GM18868 (cell line): Measurements from ENCODE around the gene ZNF677.
"Not testable (repeated sequence)": the region's sequence is repeated elsewhere in the genome, so short reads cannot be mapped to it uniquely, and the experiment has no call there.

Experiments
- ATAC-seq: cut with Tn5 transposase; IDR thresholded peaks from one replicate; pipeline ENCODE4 v1.9.1; 2021; ENCODE audit warnings: mild to moderate bottlenecking, moderate library complexity; ENCODE audit not compliant: unreplicated experiment

The ZNF677 gene

DNA sequence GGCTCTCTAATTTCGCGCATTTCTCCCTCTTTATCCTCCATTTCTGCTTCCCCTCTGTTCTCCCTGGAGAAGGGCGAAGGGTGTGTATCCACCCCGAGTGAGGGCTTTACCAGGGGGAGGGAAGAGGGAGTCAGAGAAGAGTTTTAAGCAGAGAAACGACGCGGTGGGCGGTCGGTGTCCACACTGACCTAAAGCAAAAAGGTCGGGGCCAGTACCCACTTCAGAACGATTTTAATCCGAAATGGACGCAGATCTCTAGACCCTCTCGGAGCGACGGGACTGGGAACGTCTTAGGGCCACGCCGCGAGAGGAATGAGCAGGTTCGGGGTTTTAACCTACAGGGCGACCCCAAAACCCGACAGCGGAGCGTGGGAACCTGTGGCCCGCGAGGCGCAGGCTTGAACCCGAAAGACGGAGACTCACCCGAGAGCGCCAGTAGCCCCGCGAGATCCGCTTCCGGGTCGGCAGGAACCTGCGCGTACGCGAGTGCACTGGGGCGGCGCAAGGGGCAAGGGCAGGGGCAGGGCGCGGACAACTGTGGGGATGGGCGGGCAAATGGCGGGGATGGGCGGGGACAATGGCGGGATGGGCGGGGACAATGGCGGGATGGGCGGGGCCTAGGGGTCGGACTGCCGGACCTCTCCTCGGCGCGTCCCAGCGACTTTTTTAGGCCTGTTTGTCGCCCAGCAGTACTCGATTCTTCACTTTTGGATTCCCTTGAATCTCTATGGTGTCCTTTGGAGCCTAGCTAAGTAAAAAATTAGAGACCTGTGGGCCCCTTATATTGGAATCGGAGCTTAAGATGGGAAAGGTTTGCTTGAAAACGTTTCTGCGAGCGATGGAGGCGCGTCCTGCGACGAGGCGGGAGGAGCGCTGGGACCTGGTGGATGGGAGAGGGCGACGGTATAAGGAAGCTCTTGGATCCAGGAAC, at the start of gene ZNF677:
Gene ZNF677, minus strand, starts transcription at position 463 of the 931 bp plus-strand sequence. CDS start 3,323 bp downstream, outside the sequence.
- no peak for ATAC-seq

DNA sequence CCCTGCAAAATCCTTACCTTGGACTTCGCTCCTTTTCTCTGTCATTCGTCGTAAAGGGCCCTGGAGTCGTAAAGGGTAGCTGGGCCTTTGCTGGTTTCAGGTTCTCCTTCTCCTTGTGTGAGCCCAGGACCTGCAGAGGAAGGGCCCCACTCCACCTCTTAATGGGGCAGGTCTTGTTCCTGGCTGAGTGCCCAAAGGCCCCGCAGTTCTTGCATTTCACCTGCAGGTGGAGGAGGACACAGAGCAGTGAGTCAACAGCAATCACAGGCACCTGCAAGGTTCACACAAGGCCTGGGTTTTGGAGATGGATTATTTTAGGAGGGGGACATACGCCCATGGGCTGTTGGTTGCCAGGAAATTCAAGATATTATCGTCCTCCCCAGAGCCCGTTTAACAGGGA, 46.7 kb upstream of the ZNF677 start:
- not testable (repeated sequence) for ATAC-seq

DNA sequence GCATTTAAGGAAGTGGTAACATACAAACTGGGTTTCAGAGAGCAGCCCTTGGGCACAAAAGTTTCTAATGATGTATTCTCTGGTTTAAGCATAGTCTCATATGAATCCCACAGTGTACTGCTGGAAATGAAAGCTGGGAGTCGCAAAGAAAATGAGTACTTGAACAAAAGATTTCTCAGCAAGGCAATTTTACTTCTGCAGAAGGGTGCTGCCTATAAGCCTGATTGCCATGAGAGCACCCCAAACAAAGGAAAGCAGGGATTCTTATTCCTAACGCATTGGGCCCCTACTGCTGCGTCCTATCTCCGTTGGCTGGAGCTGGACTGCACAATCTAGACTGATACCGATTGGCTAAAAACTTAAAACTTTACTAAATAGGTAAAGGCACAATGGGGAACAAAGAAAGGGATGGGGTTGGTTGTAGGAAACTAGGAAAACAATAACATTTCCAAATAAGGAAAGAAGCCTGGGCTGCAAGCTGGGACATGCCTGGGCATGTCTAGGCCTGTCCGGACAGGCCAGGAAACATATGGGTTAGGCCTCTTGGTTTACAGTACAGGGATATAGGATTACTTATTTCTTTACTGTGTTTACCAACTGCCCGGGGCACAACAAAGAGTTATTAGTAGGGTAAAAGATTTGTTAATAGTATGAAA, 40.2 kb upstream of the ZNF677 start:
- ATAC-seq, result no peak

DNA sequence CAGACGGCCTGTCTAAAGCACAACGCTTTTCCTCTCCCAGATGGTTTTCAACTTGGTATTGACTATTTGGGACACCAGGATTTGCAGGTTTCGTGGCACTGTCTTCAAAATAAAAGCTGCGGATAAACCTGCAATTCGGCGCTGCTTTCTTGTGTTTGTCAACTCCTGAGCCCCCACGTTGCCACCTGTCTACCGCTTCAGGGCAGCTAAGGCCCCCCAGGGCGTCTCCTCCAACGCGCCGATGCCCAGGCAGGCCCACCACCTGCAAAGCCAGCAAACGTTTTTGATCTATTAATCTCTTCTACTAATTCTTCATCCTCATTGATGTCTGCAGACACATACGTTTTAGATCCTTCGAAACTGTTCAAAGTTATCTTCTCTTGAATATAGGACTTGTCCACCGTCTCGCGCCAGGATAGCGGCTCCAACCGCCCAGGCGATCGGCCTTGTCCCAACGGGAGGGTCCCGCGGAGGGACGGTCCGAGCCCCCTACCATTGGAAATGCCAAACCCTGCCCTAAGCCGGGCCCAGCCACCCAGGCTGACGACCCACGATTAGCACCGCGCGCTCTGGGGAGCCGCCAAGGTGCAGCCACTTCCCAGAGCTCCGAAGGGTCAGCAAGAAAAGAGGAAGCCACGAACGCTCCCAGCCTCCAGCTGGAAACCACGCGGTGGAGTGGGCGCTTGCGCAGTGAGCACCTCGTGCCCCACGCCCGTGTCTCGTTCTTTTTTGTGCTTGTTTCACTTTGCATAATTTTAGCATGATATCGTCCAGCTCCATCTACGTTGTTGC, 36.3 kb upstream of the ZNF677 start:
- ATAC-seq, result no peak

DNA sequence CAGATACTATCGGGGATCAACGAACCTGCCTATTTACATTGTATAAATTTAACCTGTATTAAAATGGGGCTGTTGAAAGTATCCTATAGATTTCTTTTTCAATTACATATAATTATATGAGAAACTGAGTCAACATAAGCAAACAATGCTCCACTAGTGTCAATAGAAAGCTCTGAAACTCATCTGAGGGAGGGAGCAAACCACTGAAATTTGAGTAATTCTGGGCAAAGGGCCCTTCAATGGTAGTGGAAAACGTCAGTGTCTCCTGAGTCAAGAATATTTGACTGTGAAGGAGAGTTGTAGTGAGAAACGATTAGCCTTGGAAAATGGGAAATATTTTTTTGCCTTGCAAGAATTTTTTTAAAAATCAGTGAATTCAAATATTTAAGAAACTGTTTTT, 30.4 kb upstream of the ZNF677 start:
- ATAC-seq, result no peak

DNA sequence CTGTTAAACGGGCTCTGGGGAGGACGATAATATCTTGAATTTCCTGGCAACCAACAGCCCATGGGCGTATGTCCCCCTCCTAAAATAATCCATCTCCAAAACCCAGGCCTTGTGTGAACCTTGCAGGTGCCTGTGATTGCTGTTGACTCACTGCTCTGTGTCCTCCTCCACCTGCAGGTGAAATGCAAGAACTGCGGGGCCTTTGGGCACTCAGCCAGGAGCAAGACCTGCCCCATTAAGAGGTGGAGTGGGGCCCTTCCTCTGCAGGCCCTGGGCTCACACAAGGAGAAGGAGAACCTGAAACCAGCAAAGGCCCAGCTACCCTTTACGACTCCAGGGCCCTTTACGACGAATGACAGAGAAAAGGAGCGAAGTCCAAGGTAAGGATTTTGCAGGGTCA, 27.3 kb upstream of the ZNF677 start:
- ATAC-seq, result not testable (repeated sequence)

DNA sequence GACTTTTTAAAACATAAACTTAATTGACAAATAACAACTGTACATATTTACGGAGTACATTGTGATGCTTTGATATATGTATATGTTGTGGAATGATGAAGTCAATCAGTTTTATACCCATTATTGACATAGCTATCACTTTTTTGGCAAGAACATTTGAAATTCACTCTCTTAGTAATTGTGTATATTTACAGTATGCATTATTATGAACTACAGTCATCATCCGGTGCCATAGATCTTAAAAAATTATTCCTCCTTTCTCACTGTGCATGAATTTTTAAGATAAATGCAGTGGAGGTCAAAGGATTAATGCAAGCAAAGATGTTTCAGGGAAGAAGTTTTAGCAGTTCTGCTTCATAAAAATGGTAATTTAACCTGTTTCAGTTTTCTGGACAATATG, 20.8 kb upstream of the ZNF677 start:
- no peak for ATAC-seq

DNA sequence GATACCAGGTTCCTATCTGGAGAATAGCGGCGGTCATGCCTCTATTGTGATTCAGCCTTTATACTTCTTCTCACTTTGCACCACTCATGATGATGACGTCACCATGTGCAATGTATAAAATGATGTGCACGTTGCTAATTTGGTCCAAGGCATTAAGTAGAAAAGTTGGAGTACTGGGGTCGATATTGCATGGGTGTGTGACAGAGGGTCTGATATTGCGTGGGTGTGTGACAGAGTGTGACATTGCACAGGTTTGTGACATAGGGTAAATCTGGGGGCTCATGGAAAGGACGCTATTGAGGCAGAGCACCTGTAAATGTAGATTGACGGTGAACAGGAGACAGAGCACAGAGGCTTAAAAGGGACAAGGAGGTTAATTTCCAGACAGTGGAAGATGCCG, 17.4 kb upstream of the ZNF677 start:
- ATAC-seq, result no peak

DNA sequence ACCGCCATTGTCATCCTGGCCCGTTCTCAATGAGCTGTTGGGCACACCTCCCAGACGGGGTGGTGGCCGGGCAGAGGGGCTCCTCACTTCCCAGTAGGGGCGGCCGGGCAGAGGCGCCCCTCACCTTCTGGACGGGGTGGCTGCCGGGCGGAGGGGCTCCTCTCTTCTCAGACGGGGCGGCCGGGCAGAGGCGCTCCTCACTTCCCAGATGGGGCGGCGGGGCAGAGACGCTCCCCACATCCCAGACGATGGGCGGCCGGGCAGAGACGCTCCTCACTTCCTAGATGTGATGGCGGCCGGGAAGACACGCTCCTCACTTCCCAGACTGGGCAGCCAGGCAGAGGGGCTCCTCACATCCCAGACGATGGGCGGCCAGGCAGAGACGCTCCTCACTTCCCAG, 15.2 kb upstream of the ZNF677 start:
- ATAC-seq, result not testable (repeated sequence)

DNA sequence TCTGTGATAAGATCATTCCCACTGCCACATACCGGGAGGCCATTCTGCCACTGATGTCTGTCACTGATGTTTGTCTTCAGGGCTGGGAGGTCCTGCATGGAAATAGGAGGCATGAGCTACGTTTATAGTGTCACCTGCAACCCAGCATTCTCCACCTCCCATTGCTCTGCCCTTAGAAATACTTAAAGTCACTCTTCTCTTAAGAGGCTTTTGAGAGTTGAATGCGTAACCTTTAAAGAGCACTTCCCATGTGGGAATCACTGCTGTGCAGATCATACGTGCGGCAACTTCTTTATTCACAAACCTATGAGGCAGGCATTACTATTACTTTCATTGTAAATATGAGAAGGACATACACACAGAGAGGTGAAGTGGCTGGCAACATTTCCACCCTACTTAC, 12.9 kb upstream of the ZNF677 start, which contains the start of gene VN1R4:
Gene VN1R4, minus strand, starts transcription at position 101 of the 400 bp plus-strand sequence. Its CDS starts 58 bp downstream, at position 43.
- not testable (repeated sequence) for ATAC-seq

DNA sequence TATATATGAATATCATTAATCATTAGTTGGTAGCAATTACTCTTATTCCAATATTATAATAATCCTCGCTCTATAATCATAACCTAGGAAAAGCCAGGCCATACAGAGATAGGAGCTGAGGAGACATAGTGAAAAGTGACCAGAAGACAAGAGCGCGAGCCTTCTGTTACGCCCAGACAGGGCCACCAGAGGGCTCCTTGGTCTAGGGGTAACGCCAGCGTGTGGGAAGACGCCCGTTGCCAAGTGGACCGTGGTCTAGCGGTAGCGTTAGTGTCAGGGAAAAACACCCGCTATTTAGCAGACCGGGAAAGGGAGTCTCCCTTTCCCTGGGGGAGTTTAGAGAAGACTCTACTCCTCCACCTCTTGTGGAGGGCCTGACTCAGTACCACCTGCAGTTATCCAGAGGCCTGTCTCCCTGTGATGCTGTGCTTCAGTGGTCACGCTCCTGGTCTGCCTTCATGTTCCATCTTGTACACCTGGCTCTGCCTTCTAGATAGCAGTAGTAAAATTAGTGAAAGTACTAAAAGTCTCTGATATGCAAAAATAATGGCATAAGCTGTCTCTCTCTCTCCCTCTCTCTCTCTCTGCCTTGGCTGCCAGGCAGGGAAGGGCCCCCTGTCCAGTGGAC, 3.2 kb upstream of the ZNF677 start, which contains the start of gene VN1R2:
Gene VN1R2, plus strand, starts transcription at position 578 of the 628 bp plus-strand sequence. CDS start 84 bp downstream, outside the sequence.
- not testable (repeated sequence) for ATAC-seq

DNA sequence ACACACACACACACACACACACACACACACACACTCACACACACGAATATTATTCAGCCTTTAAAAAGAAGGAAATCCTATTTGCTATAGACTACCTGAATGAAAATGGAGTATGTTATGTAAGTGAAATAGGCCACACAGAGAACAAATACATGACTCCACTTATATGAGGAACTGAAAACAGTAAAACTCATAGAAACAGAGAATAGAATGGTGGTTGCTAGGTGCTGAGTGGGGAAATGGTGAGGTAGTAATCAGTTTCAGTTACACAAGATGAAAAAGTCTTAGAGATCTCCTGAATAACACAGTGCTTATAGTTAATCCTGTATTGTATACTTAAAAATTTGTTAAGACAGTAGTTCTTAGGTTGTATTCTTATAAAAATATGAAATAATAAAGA, 8.2 kb downstream of the ZNF677 start:
- no peak for ATAC-seq

DNA sequence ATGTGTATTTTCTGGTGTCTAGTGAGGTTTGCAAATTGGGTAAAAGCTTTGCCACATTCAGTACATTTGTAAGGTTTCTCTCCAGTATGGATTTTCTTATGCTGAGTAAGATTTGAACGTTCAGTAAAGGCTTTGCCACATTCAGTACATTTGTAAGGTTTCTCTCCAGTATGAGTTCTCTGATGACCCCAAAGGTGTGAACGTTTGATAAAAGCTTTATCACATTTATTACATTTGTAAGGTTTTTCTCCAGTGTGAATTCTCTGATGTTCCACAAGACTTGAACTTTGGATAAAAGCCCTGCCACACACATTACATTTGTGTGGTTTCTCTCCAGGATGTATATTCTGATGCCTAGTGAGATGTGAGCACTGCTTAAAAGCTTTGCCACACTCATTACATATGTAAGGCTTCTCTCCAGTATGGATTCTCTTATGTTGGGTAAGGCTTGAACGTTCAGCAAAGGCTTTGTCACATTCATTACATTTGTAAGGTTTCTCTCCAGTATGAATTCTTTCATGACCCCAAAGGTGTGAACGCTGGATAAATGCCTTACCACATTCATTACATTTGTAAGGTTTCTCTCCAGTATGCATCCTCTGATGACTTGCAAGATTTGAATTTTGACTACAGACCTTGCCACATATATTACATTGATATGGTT, 17.4 kb downstream of the ZNF677 start:
- no peak for ATAC-seq

DNA sequence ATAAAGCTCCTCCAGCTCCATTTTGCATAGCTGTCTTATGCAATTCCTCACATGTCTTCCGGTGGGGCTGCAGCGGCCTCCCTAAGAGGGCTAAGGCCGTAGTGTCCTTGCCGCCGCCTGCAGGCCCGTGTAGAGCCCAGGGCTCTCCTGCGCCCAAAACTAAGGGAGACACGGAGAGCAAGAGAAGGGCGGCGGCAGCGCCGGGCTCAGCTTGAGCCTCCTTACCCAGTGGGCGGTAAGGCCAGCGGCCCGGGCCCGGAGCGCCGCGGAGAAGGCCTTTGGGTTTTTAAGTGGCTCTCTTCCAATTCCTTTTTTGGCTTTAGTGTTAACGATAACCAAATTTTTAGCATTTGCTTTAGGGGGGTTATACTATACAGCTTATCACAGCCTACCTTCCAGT, 30.1 kb downstream of the ZNF677 start:
- no peak for ATAC-seq

DNA sequence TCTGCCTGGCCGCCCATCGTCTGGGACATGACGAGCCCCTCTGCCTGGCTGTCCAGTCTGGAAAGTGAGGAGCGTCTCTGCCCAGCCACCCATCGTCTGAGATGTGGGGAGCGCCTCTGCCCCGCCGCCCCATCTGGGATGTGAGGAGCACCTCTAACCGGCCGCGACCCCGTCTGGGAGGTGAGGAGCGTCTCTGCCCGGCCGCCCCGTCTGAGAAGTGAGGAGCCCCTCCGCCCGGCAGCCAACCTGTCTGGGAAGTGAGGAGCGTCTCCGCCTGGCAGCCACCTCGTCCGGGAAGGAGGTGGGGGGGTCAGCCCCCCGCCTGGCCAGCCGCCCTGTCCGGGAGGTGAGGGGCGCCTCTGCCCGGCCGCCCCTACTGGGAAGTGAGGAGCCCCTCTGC, 32.0 kb downstream of the ZNF677 start:
- ATAC-seq, result not testable (repeated sequence)

DNA sequence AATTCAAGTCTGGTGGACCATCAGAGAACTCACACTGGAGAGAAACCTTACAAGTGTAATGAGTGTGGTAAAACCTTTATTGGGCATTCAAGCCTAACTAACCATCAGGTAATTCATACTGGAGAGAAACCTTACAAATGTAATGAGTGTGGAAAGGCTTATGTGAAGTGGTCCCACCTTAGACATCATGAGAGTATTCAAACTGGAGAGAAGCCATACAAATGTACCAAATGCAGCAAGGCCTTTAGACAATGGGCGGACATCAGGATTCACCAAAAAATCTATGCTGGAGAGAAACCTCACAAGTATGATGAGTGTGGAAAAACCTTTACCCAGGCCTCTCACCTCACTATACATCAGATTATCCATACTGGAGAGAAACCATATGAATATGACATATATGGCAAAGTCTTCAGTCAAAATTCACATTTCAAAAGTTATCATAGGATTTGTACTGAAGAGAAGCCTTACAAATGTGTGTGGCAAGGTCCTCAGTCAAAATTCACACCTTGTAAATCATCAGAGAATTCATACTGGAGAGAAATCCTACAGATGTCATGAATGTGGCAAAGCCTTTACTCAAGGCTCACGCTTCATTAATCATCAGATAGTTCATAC, 41.9 kb downstream of the ZNF677 start:
- ATAC-seq, result no peak

DNA sequence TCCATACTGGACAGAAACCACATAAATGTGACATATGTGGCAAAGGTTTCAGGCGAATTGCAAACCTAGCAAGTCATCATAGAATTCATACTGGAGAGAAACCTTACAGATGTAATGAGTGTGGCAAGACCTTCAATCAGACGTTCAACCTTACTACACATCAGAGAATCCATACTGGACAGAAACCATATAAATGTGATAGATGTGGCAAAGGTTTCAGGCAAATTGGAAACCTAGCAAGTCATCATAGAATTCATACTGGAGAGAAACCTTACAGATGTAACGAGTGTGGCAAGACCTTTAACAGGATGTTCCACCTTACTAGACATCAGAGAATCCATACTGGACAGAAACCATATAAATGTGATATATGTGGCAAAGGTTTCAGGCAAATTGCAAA, 43.1 kb downstream of the ZNF677 start:
- not testable (repeated sequence) for ATAC-seq

DNA sequence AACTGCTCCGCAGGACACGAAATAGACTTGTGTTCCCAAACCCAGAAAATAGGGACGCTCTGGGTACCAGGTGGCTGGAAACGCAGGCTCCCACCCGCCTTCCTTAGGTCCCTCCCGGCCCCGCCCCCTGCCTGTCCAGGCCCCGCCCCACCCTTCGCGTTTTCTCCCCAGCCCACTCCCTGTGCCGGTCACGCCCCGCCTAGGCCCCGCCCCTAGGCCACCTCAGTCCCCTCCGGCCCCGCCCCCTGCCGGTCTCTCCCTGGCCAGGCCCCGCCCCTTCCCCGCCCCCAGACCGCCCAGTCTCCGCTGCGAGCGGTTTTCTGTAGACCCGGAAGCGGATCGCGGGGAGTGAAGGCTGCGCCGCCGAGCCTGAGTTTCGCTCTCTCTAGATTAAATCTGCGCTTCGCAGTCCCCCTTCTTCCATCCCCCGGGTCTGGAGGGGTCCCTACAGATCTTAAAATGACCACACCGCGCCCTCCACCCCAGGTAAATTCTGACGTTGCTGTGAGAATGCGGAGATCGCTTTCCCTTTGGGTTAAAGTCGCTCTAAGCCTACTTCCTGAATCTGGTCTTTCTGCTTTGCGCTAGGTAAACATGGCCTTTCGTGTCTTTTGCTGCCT, 57.8 kb downstream of the ZNF677 start:
- no peak for ATAC-seq

DNA sequence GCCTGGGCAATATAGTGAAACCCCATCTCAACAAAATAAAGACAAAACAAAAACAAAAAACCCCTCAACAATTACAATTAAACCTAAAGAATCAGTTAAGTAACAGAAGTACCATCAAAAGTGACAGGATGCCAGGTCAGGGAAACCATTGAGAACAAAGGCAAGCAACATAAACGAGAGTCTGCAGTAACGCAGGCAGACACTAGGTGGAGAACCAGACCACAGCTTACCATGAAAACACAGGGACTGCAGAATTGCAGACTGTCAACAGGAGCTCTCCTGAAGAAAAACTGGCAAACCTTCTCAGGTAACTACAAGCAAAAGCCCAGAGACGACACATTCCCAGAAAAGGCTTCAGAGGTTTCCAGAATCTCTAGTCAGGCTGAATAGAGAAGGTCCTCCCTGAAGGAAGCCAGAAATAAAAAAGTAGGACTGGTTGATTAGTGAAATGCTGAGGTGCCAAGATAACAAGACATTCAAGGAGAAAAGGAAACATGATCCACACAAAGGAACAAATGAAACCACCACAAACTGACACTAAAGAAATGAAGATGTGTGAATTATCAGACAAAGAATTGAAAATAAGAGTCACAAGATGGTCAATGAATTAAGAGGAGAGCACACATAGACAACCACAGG, 59.3 kb downstream of the ZNF677 start:
- no peak for ATAC-seq
